Heart left ventricle (tissue), 16 donors: ENCODE measurements around the gene EID1. TPM values are rescaled to one million over a fixed set of nuclear protein-coding genes. Genes with fewer than 3 reads are reported as not detected.

Source experiments
- ATAC-seq, 4 donors: fragments of 200-7000 bp; cut with Tn5 transposase; one replicate each; pipeline ENCODE4 v1.9.1; 2020 to 2022; ENCODE audit warnings: moderate library complexity in 4 of 4, mild to moderate bottlenecking in 3 of 4, moderate number of reproducible peaks in 1 of 4
- DNase-seq, 5 donors: peaks; one replicate each; pipeline ENCODE4 v3.0.0-alpha.2; 2020
- H3K27ac ChIP-seq, 12 donors: fragments of 200-600 bp; sonication (generic) in 4 of 12; one replicate each; pipeline versions ENCODE4 v1.5.0 to v1.8.0; 2016 to 2022; ENCODE audit warnings: mild to moderate bottlenecking in 2 of 12
- H3K27me3 ChIP-seq, 9 donors: fragments of 200-600 bp; sonication (generic) in 2 of 9; one replicate each; pipeline versions ENCODE4 v1.5.1 to v1.8.0; 2016 to 2022; ENCODE audit warnings: mild to moderate bottlenecking in 3 of 9
- H3K36me3 ChIP-seq, 9 donors: fragments of 200-600 bp; sonication (generic) in 2 of 9; one replicate each; pipeline versions ENCODE4 v1.5.0 to v1.8.0; 2018 to 2022; ENCODE audit warnings: mild to moderate bottlenecking in 2 of 9
- H3K4me1 ChIP-seq, 12 donors: fragments of 200-600 bp; sonication (generic) in 4 of 12; one replicate each; pipeline versions ENCODE4 v1.5.0 to v1.8.0; 2016 to 2022; ENCODE audit warnings: mild to moderate bottlenecking in 3 of 12
- H3K4me3 ChIP-seq, 12 donors: fragments of 200-600 bp; sonication (generic) in 4 of 12; one replicate each; pipeline versions ENCODE4 v1.5.0 to v1.8.0; 2017 to 2022; ENCODE audit warnings: mild to moderate bottlenecking in 9 of 12, moderate library complexity in 4 of 12
- H3K9me3 ChIP-seq, 12 donors: fragments of 200-600 bp; sonication (generic) in 4 of 12; one replicate each; pipeline versions ENCODE4 v1.5.0 to v1.8.0; 2016 to 2022; ENCODE audit warnings: mild to moderate bottlenecking in 1 of 12
- POLR2A ChIP-seq, 2 donors: fragments of 450-650 bp; IDR thresholded peaks; one replicate each; pipeline ENCODE4 v1.6.1; 2017; ENCODE audit warnings: antibody characterized with exemption in 2 of 2, mild to moderate bottlenecking in 2 of 2, moderate library complexity in 2 of 2
- WGBS, 4 donors: extraction: QIAGEN DNeasy Blood & Tissue Kit in 2 of 4; methylation state at CpG; one replicate each; pipeline versions ENCODE4 v1.1.5 to v1.1.7; 2013 to 2018; 5-methylcytosine and 5-hydroxymethylcytosine counted together
- intact Hi-C, 10 donors: fragments of 100-400 bp; cut with DNase I; formaldehyde crosslinking; loops; one replicate each; pipeline versions ENCODE4 v1.11.1 to v1.14.2; 2022
- polyA plus RNA-seq, 2 donors: library from polyadenylated mRNA; stranded (reverse); fragments of 200-250 nt; gene quantifications; one replicate each; pipeline ENCODE4 v1.2.3, GENCODE V29; 2013
- total RNA-seq, 9 donors: library from RNA; depleted of rRNA in 2 of 9; stranded (reverse); fragments of >200 nt in 2 of 9; fragmentation: NEBNext Ultra II Directional in 3 of 9; extraction: Animal tissue kit (Norgen Biotek cat#: 25700) in 3 of 9; gene quantifications; one replicate each; pipeline versions ENCODE4 v1.1.0 to v1.2.4, GENCODE V29; 2016 to 2023
- TF ChIP-seq, protein P1 (sequence below), 12 donors: fragments of 200-600 bp; sonication (generic) in 4 of 12; IDR thresholded peaks; one replicate each; pipeline versions ENCODE4 v1.5.0 to v1.8.0; 2018 to 2022; ENCODE audit warnings: antibody characterized with exemption in 12 of 12, mild to moderate bottlenecking in 5 of 12
- donor health status: ischemic (EF 13 %, LVEDD 7.1; RV severe dilation, severe dysfunction).
- donor health status: healthy with polysubstance abuse.
- donor health status: DM: no; HTN: yes; CAD: no.
- donor health status: DM: no; HTN: no; CAD: no.
- donor health status: ischemic (EF 25% LVEDD 6.9; RV normal size, moderate dysfunction).
- donor health status: ischemic (EF 25% LVEDD 5.7; RV mildly dilated, moderate dysfunction).
- donor health status: healthy.
- donor health status: DM: yes; HTN: yes; CAD: no.
- donor health status: ischemic (EF 35%, LVEDD 5.7; RV mildly dilated, moderate dysfunction).
- donor health status: nonischemic (EF 11% LVEDD 7.7; RV severe dilation, severe dysfunction).
- donor health status: DM: yes; HTN: yes; CAD: no.
- donor health status: PGD.
- donor health status: ischemic (EF 29% LVEDD 5.4; RV normal size, mild dysfunction).
- donor health status: nonischemic (EF 23%, LVEDD 6.1; RV moderate dilation, normal function).

EID1 gene
- total and polyA plus RNA-seq, 11 donors: 161 to 393 (median 223) TPM

DNA sequence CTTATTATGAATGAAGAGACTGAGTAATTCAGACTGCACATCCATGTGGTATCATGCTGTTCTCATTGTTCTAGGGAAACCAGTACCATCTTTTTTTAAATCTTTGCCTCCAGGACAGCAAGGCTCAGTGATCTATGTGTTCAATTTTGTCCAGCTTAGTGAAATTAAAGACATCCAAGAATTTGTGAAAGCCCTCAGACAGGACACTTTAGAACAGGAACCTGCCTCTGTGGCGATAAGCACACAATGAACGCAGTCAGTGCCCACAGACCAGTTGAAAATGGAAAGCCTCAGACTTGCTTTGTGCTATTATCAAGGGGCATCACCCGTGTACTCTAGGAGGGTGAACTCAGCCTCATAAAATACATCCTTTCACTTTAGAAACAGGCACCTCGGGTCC is 20.1 kb downstream of the EID1 start:
- no peak for ATAC-seq
- peaks cover 0 to 6% (median 0%) of the 10 kb centered on the region in 12 donors for H3K4me1 ChIP-seq
- H3K4me3 ChIP-seq: peak overlapping the region in 1 of 12 donors; percentile 49
- H3K9me3 ChIP-seq: no peaks in the 10 kb centered on the region
- peak overlapping the region in 5 of 12 donors; percentile 8 to 73 (median 63) for H3K27ac ChIP-seq
- 54 to 70% (median 66%) methylated on average over 4 of the region's 4 CpGs for WGBS, 4 donors
- H3K27me3 ChIP-seq: no peaks in the 10 kb centered on the region
- intact Hi-C loops: no loop called here
- no peaks in the 10 kb centered on the region for H3K36me3 ChIP-seq
- TF ChIP-seq POLR2A (IDR thresholded peaks at IDR 0.05): no peak
- TF ChIP-seq, protein P1, sequence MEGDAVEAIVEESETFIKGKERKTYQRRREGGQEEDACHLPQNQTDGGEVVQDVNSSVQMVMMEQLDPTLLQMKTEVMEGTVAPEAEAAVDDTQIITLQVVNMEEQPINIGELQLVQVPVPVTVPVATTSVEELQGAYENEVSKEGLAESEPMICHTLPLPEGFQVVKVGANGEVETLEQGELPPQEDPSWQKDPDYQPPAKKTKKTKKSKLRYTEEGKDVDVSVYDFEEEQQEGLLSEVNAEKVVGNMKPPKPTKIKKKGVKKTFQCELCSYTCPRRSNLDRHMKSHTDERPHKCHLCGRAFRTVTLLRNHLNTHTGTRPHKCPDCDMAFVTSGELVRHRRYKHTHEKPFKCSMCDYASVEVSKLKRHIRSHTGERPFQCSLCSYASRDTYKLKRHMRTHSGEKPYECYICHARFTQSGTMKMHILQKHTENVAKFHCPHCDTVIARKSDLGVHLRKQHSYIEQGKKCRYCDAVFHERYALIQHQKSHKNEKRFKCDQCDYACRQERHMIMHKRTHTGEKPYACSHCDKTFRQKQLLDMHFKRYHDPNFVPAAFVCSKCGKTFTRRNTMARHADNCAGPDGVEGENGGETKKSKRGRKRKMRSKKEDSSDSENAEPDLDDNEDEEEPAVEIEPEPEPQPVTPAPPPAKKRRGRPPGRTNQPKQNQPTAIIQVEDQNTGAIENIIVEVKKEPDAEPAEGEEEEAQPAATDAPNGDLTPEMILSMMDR (IDR thresholded peaks at IDR 0.05): no peak
- no peak for DNase-seq

DNA sequence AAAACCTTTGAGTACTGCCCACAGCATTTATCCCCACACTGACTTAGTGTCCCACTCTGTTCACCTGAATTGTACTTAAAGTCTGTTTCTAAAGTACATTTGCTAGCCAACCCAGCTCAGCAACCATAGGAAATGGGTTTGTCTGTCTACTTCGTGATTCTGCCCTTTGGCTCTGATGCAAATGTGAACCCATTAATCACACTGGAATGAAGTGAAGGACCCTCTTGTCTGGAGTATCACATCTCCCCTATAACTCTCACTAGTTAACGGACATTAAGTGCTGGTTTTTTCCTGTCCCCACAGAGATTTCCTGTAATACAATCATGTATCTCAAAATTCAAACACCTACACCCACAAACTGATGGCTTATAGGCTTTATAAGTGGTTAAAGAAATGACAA is 20.5 kb downstream of the EID1 start:
- intact Hi-C loops: no loop called here
- Histone ChIP-seq H3K4me1 (peaks cover 0 to 6% (median 0%) of the 10 kb centered on the region in 12 donors), H3K36me3 (no peaks in the 10 kb centered on the region), H3K27ac (peak overlapping the region in 2 of 12 donors; percentile 63), H3K4me3 (no peak overlapping the region), H3K27me3 (no peaks in the 10 kb centered on the region), H3K9me3 (no peaks in the 10 kb centered on the region)
- TF ChIP-seq, protein P1 (IDR thresholded peaks at IDR 0.05): no peak
- no peak for TF ChIP-seq POLR2A (IDR thresholded peaks at IDR 0.05)
- WGBS, 4 donors: 57 to 72% (median 62%) methylated on average over 2 of the region's 2 CpGs
- ATAC-seq (no peak), DNase-seq (no peak)

DNA sequence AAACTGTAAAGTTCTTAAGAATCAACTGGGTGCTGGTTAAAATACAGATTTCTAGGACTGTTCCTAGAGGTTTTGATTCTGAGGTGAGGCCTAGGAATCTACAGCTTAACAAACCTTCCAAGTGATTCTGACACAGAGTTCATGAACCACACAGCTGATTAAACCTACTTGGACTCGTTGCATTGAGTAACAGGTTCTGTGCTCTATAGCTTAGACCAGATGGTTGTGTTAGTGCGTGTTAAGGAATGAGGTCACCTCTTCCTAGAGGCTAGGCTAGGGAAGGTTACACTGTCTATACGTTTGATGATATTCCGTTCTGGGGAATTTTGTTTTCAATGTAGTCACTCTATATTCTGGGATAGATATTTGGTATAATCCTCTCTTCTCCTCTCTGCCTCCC is 21.9 kb downstream of the EID1 start:
- WGBS, 4 donors: 85 to 92% (median 89%) methylated on average over 4 of the region's 4 CpGs
- Histone ChIP-seq H3K4me1 (peaks cover 0 to 6% (median 0%) of the 10 kb centered on the region in 12 donors), H3K27ac (no peak overlapping the region), H3K36me3 (no peaks in the 10 kb centered on the region), H3K27me3 (no peaks in the 10 kb centered on the region), H3K9me3 (no peaks in the 10 kb centered on the region), H3K4me3 (no peak overlapping the region)
- TF ChIP-seq, protein P1 (IDR thresholded peaks at IDR 0.05): no peak
- no peak for TF ChIP-seq POLR2A (IDR thresholded peaks at IDR 0.05)
- intact Hi-C loops: no loop called here
- DNase-seq (no peak), ATAC-seq (no peak)

DNA sequence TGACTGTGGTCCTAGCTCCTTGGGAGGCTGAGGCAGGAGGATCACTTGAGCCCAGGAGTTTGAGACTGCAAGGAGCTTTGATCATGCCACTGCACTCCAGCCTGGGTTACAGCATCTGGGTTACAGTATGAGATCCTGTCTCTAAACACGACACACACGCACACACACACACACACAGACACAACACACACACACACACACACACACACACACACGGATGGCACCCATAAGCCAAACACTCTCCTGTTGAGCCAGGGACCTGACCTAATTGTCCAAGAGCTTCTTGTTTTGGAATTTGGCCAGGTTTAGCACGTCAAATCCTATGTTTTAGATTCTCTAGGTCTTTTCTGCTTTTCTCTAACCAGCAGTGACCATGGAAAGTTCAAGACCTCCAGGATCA is 26.8 kb downstream of the EID1 start:
- WGBS, 4 donors: 87 to 92% (median 89%) methylated on average over 4 of the region's 4 CpGs
- H3K4me1 ChIP-seq: no peaks in the 10 kb centered on the region
- no peaks in the 10 kb centered on the region for H3K36me3 ChIP-seq
- no peak for DNase-seq
- no peaks in the 10 kb centered on the region for H3K9me3 ChIP-seq
- no peak overlapping the region for H3K27ac ChIP-seq
- no peak for ATAC-seq
- TF ChIP-seq POLR2A (IDR thresholded peaks at IDR 0.05): no peak
- TF ChIP-seq, protein P1 (IDR thresholded peaks at IDR 0.05): no peak
- intact Hi-C loops: no loop called here
- H3K4me3 ChIP-seq: no peak overlapping the region
- H3K27me3 ChIP-seq: no peaks in the 10 kb centered on the region
